ENCODE measurements around the gene CUBN. TPM values are rescaled to one million over a fixed set of nuclear protein-coding genes. Genes with fewer than 3 reads are reported as not detected.
A peak's percentile ranks its signal among the peaks of the same experiment; 100 is the strongest.

The CUBN gene
- total RNA-seq (2021) (0.07 and 0.28 TPM in 2 replicates), Bru-seq, nascent RNA (percentile 15 among the genes with signal in this experiment), BruChase-seq, experiment 1, labeled RNA remaining after a 2-hour chase (percentile 19 among the genes with signal in this experiment), BruChase-seq, experiment 2, labeled RNA remaining after a 6-hour chase (percentile 16 among the genes with signal in this experiment)
- long read RNA-seq, result 0 reads

GRCh38 chr10:17129741-17130140, at the start of gene CUBN:
Gene CUBN (minus strand): TSS chr10:17129811. CDS start chr10:17129765, 46 bp downstream.
- H3K4me2 ChIP-seq, result no peak within 1 kb of the TSS
- intact Hi-C loops (cut with micrococcal nuclease; ENCODE audit: unreplicated experiment), result no loop called here
- no peaks in the 10 kb centered on the region for H3K4me1 ChIP-seq (replicated peaks; ENCODE audit: insufficient read depth)
- POLR2A ChIA-PET (ENCODE audit: unreplicated experiment), result no interaction called here
- H3K27me3 ChIP-seq (ENCODE audit: insufficient read depth, low read depth), result no peaks in the 10 kb centered on the region
- H3F3A ChIP-seq (ENCODE audit: insufficient read depth, low read depth), result no peaks in the 10 kb centered on the region
- BruUV-seq (replicated peaks), result no TSS peak
- no peaks in the 10 kb centered on the region for H3K9me3 ChIP-seq (ENCODE audit: insufficient read depth, low read depth)
- H3K27ac ChIP-seq, result no peak within 1 kb of the TSS
- TF ChIP-seq CTCF (conservative IDR thresholded peaks at IDR 0.05) (no peak), EZH2 (IDR thresholded peaks at IDR 0.05; ENCODE audit: low read depth) (no peak)
- no peak within 1 kb of the TSS for H3K4me3 ChIP-seq
- no peaks in the 10 kb centered on the region for H3K36me3 ChIP-seq (ENCODE audit: low read depth)
- no peaks in the 10 kb centered on the region for H4K20me1 ChIP-seq (ENCODE audit: insufficient read depth)
- H3K79me2 ChIP-seq (ENCODE audit: low read depth), result no peaks in the 10 kb centered on the region
- no peak for DNase-seq
- no peaks in the 10 kb centered on the region; the same call in 1 of the 2 replicates for H3K9me2 ChIP-seq (ENCODE audit: insufficient read depth)
- H2AFZ ChIP-seq, result no peak within 1 kb of the TSS
- CTCF ChIA-PET, result no interaction called here

- H3K4me2 ChIP-seq, result no peak overlapping the region
- DNase-seq, result no peak
- H3K9me3 ChIP-seq (ENCODE audit: insufficient read depth, low read depth), result no peaks in the 10 kb centered on the region
- H3K27ac ChIP-seq, result no peak overlapping the region
- peaks cover 9% of the 10 kb centered on the region for H3K4me1 ChIP-seq (replicated peaks; ENCODE audit: insufficient read depth)
- ChIA-PET POLR2A (ENCODE audit: unreplicated experiment) (no interaction called here), CTCF (interaction anchor here (0.6 kb wide), 1 partner anchor 64 kb away, joined by 6 read pairs; no protein-coding TSS in a partner anchor)
- no peaks in the 10 kb centered on the region for H3K9me2 ChIP-seq (ENCODE audit: insufficient read depth)
- H3F3A ChIP-seq (ENCODE audit: insufficient read depth, low read depth), result no peaks in the 10 kb centered on the region
- no peaks in the 10 kb centered on the region for H4K20me1 ChIP-seq (ENCODE audit: insufficient read depth)
- TF ChIP-seq EZH2 (IDR thresholded peaks at IDR 0.05; ENCODE audit: low read depth), result no peak
- TF ChIP-seq CTCF (conservative IDR thresholded peaks at IDR 0.05), result no peak
- no peaks in the 10 kb centered on the region for H3K79me2 ChIP-seq (ENCODE audit: low read depth)
- intact Hi-C loops (cut with micrococcal nuclease; ENCODE audit: unreplicated experiment), result no loop called here
- H3K27me3 ChIP-seq (ENCODE audit: insufficient read depth, low read depth), result no peaks in the 10 kb centered on the region
- H3K4me3 ChIP-seq, result no peak overlapping the region
- no peaks in the 10 kb centered on the region for H3K36me3 ChIP-seq (ENCODE audit: low read depth)
- no TSS peak for BruUV-seq (replicated peaks)
- H2AFZ ChIP-seq, result no peak overlapping the region
Observed at GRCh38 chr10:17179002-17179401, 49.4 kb upstream of the CUBN start.

- Histone ChIP-seq H3K4me1 (replicated peaks; ENCODE audit: insufficient read depth) (peaks cover 9% of the 10 kb centered on the region), H4K20me1 (ENCODE audit: insufficient read depth) (no peaks in the 10 kb centered on the region), H2AFZ (no peak overlapping the region), H3F3A (ENCODE audit: insufficient read depth, low read depth) (no peaks in the 10 kb centered on the region), H3K4me2 (no peak overlapping the region), H3K4me3 (no peak overlapping the region), H3K9me3 (ENCODE audit: insufficient read depth, low read depth) (no peaks in the 10 kb centered on the region), H3K27me3 (ENCODE audit: insufficient read depth, low read depth) (no peaks in the 10 kb centered on the region), H3K27ac (no peak overlapping the region), H3K9me2 (ENCODE audit: insufficient read depth) (no peaks in the 10 kb centered on the region), H3K36me3 (ENCODE audit: low read depth) (no peaks in the 10 kb centered on the region), H3K79me2 (ENCODE audit: low read depth) (no peaks in the 10 kb centered on the region)
- intact Hi-C loops (cut with micrococcal nuclease; ENCODE audit: unreplicated experiment), result no loop called here
- CTCF ChIA-PET, result no interaction called here
- 0 out of 2 replicates have a peak, but pooled peaks have one; percentile 24 for TF ChIP-seq CTCF (conservative IDR thresholded peaks at IDR 0.05)
- TF ChIP-seq EZH2 (IDR thresholded peaks at IDR 0.05; ENCODE audit: low read depth), result no peak
- POLR2A ChIA-PET (ENCODE audit: unreplicated experiment), result interaction anchor here (0.7 kb wide), 1 partner anchor 23 kb away, joined by 4 read pairs; no protein-coding TSS in a partner anchor
- BruUV-seq (replicated peaks), result no TSS peak
- DNase-seq, result no peak
Observed at GRCh38 chr10:17178006-17178405, 48.4 kb upstream of the CUBN start.
